Nephron (organoid): ENCODE data around the gene CCDC116.
"Not testable (repeated sequence)": the region's sequence is repeated elsewhere in the genome, so short reads cannot be mapped to it uniquely, and the experiment has no call there.

Source experiments
- H3K27ac Mint-ChIP-seq, 3 experiments: 2 replicates each; pipeline ENCODE4 v1.8.0; 2020; ENCODE audit warnings: mixed read lengths in 3 of 3, mild to moderate bottlenecking in 2 of 3, moderate library complexity in 1 of 3
- H3K27me3 Mint-ChIP-seq: 2 replicates; pipeline ENCODE4 v1.8.0; 2021; ENCODE audit warnings: low read depth, mild to moderate bottlenecking, moderate library complexity, mixed read lengths
- H3K36me3 Mint-ChIP-seq: 2 replicates; pipeline ENCODE4 v1.8.0; 2020; ENCODE audit warnings: low read depth, mixed read lengths
- H3K4me1 Mint-ChIP-seq: 2 replicates; pipeline ENCODE4 v1.8.0; 2020; ENCODE audit warnings: mixed read lengths
- H3K4me3 Mint-ChIP-seq, 3 experiments: 2 replicates each; pipeline ENCODE4 v1.8.0; 2020; ENCODE audit warnings: mild to moderate bottlenecking in 3 of 3, mixed read lengths in 3 of 3, moderate library complexity in 2 of 3
- H3K9me3 Mint-ChIP-seq: 2 replicates; pipeline ENCODE4 v1.8.0; 2020; ENCODE audit warnings: mixed read lengths
- TF ChIP-seq, protein P1 (sequence below), 3 experiments: fragments of 200-600 bp; sonication (generic); IDR thresholded peaks; one replicate each; pipeline ENCODE4 v1.5.0; 2021; ENCODE audit warnings: antibody characterized with exemption in 3 of 3; ENCODE audit not compliant: unreplicated experiment in 3 of 3

Gene CCDC116

DNA sequence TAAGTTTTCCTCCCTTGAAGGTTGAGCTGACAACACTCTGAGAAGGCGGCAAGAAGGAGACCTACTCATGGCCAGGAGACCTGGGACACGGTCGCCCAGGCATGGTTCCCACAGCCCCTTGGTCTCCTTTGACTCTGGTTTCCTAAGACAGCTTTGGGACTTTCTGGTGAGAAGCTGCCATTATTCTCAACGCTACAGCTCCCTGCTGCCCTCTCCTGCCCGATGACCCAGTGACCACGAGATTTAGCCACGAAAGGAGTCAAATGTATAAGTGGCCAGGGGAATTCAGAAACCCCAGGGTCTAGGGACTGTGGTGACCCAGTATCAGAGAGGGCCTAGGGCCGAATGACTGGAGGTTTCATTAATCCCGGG is 8.8 kb downstream of the CCDC116 start:
- Mint-ChIP-seq H3K9me3 (no peaks in the 10 kb centered on the region), H3K4me3 (peak overlapping the region; percentile 75 to 85 (median 78)), H3K4me1 (peaks cover 14% of the 10 kb centered on the region), H3K36me3 (peaks cover 10% of the 10 kb centered on the region), H3K27me3 (peaks cover 7% of the 10 kb centered on the region), H3K27ac (peak overlapping the region in 2 of 3 experiments; percentile 35 to 52)
- TF ChIP-seq, protein P1, sequence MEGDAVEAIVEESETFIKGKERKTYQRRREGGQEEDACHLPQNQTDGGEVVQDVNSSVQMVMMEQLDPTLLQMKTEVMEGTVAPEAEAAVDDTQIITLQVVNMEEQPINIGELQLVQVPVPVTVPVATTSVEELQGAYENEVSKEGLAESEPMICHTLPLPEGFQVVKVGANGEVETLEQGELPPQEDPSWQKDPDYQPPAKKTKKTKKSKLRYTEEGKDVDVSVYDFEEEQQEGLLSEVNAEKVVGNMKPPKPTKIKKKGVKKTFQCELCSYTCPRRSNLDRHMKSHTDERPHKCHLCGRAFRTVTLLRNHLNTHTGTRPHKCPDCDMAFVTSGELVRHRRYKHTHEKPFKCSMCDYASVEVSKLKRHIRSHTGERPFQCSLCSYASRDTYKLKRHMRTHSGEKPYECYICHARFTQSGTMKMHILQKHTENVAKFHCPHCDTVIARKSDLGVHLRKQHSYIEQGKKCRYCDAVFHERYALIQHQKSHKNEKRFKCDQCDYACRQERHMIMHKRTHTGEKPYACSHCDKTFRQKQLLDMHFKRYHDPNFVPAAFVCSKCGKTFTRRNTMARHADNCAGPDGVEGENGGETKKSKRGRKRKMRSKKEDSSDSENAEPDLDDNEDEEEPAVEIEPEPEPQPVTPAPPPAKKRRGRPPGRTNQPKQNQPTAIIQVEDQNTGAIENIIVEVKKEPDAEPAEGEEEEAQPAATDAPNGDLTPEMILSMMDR (IDR thresholded peaks at IDR 0.05; ENCODE audit: unreplicated experiment in 3 of 3), result peak; percentile 13 to 46 (median 29)

DNA sequence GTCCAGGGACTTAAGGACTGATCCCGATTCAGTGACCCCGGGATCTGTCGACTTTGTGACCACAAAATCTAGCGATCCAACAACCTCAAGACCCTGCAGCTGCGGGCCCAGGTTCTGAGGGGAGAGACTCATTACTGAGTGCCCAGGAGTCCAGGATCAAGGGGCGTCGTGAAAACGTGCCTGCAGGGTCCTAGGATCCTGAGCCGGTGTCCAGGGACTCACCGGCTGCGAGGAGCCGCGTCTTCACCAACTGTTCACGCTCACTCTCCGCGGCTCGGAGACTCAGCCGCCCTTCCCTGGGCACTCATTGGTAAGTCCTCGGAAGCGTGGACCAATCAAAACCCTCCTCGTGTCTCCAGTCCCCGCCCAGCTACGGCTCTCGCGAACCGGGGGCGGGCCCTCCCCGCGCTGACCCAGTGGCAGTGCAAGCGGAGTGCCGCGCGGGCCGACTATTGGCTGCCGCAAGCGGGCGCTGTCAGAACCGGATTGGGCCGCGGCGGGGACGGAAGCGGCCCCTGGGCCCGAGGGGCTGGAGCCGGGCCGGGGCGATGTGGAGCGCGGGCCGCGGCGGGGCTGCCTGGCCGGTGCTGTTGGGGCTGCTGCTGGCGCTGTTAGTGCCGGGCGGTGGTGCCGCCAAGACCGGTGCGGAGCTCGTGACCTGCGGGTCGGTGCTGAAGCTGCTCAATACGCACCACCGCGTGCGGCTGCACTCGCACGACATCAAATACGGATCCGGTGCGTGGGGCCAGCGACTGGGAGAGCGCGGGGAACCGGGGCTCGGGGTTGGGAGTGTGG is 9.4 kb downstream of the CCDC116 start, which contains the start of gene SDF2L1:
SDF2L1 (plus strand) TSS at position 514 of the 795 bp plus-strand sequence; CDS start at position 549, 35 bp downstream.
- Mint-ChIP-seq H3K27ac (peak within 1 kb of the TSS in 2 of 3 experiments; percentile 35 to 52), H3K27me3 (peaks cover 7% of the 10 kb centered on the region), H3K36me3 (peaks cover 16% of the 10 kb centered on the region), H3K9me3 (no peaks in the 10 kb centered on the region), H3K4me3 (peak within 1 kb of the TSS; percentile 75 to 87 (median 78)), H3K4me1 (peaks cover 18% of the 10 kb centered on the region)
- TF ChIP-seq, protein P1 (IDR thresholded peaks at IDR 0.05; ENCODE audit: unreplicated experiment in 3 of 3), result peak in 2 of 3 experiments; percentile 2 to 6

DNA sequence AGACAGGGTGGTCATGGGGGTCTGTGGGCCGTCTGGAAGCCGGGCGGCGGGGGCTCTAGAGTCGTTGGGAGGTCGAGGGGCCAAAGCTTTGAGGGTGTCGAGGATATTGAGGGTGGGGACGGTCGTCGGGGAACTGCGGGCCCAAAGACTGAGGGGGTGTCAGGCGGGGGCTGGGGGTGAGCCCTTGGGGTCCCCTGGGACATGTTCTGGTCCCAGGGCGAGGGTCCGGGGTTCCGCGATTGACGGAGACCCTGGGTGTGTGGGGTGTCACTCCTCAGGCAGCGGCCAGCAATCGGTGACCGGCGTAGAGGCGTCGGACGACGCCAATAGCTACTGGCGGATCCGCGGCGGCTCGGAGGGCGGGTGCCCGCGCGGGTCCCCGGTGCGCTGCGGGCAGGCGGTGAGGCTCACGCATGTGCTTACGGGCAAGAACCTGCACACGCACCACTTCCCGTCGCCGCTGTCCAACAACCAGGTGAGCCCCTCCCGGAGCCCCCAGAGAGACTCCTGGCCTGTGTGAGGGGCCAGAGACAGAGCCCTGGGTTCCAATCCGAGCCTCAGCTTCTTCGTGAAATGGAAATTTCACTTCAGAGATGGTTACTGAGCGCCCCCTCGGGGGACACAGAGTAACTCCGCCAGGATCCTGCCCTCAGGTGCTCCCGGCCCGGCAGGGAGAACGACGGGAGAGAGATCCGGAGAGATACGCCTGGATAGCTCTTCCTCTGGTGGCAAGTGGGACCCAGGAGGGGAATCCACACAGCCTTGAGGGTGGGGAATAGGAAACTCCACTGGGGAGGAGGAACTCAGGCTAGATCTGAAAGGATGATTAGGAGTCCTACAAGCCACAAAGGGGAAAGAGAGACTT is 10.3 kb downstream of the CCDC116 start:
- H3K4me1 Mint-ChIP-seq, result peaks cover 19% of the 10 kb centered on the region
- H3K27ac Mint-ChIP-seq, result no peak overlapping the region
- TF ChIP-seq, protein P1 (IDR thresholded peaks at IDR 0.05; ENCODE audit: unreplicated experiment in 3 of 3), result peak; percentile 50 to 65 (median 62)
- H3K36me3 Mint-ChIP-seq, result peaks cover 16% of the 10 kb centered on the region
- peak overlapping the region; percentile 75 to 87 (median 78) for H3K4me3 Mint-ChIP-seq
- H3K9me3 Mint-ChIP-seq, result no peaks in the 10 kb centered on the region
- H3K27me3 Mint-ChIP-seq, result peaks cover 7% of the 10 kb centered on the region

DNA sequence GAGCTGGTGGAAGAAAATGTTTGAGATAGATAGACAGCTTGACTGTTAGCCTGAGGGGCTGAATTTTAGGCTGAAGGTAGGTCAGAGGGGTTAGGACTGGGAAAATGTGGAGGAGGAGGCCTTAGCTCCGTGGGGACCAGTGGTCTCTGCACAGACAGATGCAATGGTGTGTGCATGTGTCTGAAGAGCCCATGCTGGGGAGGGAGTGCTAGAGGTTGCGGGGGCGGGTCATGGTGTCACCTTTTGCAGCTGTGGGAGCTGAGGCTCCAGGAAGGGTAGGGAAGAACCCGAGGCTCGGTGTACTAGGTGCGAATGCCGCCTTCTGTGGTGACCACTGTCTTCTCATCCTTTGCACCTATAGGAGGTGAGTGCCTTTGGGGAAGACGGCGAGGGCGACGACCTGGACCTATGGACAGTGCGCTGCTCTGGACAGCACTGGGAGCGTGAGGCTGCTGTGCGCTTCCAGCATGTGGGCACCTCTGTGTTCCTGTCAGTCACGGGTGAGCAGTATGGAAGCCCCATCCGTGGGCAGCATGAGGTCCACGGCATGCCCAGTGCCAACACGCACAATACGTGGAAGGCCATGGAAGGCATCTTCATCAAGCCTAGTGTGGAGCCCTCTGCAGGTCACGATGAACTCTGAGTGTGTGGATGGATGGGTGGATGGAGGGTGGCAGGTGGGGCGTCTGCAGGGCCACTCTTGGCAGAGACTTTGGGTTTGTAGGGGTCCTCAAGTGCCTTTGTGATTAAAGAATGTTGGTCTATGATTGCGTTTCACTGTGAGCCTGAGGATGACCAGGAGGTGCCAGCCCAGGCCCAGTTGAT is 11.2 kb downstream of the CCDC116 start:
- H3K9me3 Mint-ChIP-seq, result no peaks in the 10 kb centered on the region
- peaks cover 16% of the 10 kb centered on the region for H3K36me3 Mint-ChIP-seq
- H3K4me3 Mint-ChIP-seq, result peak overlapping the region; percentile 75 to 87 (median 78)
- H3K27me3 Mint-ChIP-seq, result peaks cover 7% of the 10 kb centered on the region
- TF ChIP-seq, protein P1 (IDR thresholded peaks at IDR 0.05; ENCODE audit: unreplicated experiment in 3 of 3), result no peak
- H3K4me1 Mint-ChIP-seq, result peaks cover 19% of the 10 kb centered on the region
- H3K27ac Mint-ChIP-seq, result no peak overlapping the region

DNA sequence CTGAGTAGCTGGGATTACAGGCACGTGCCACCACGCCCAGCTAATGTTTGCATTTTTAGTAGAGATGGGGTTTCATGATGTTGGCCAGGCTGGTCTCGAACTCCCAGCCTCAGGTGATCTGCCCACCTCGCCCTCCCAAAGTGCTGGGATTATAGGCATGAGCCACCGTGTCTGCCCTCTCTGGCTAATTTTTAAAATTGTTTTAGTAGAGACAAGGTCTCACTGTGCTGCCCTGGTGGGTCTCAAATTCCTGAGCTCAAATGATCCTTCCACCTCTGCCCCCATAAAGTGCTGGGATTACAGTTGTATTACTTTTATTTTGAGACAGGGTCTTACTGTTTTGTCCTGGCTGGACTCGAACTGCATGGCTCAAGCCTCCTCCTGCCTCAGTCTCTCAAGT is 13.0 kb downstream of the CCDC116 start:
- H3K27me3 Mint-ChIP-seq, H3K9me3 Mint-ChIP-seq, H3K27ac Mint-ChIP-seq: not testable (repeated sequence)
- Mint-ChIP-seq H3K36me3 (peaks cover 16% of the 10 kb centered on the region), H3K4me1 (peaks cover 24% of the 10 kb centered on the region), H3K4me3 (peak overlapping the region in 1 of 3 experiments; percentile 27)
